Stimulated activated effector memory CD8-positive, alpha-beta T cell treated with anti-CD3 and anti-CD28 coated beads, Interleukin-12 subunit alpha, Interleukin-12 subunit beta, amount 100 ng/mL, for 72 hours (primary cell): Measurements from ENCODE around the gene SLC7A1.

Experiments used
- ATAC-seq: fragments of 150-1000 bp; cut with Tn5 transposase; 2 replicates; pipeline ENCODE4 v1.10.0; 2021
- DNase-seq, 2 donors: peaks; one replicate each; pipeline ENCODE4 v3.0.0; 2021 to 2022; ENCODE audit warnings: low spot score in 2 of 2
- H3K27ac Mint-ChIP-seq: one replicate; pipeline ENCODE4 v1.8.0; 2022; ENCODE audit warnings: mild to moderate bottlenecking, mixed read lengths
- H3K36me3 Mint-ChIP-seq: one replicate; pipeline ENCODE4 v1.8.0; 2022; ENCODE audit warnings: mild to moderate bottlenecking, mixed read lengths
- H3K4me1 Mint-ChIP-seq: one replicate; pipeline ENCODE4 v1.8.0; 2022; ENCODE audit warnings: mixed read lengths
- H3K4me3 Mint-ChIP-seq: one replicate; pipeline ENCODE4 v1.8.0; 2022; ENCODE audit warnings: mild to moderate bottlenecking, mixed read lengths
- H3K9me3 Mint-ChIP-seq: one replicate; pipeline ENCODE4 v1.8.0; 2022; ENCODE audit warnings: mixed read lengths

SLC7A1 gene

GRCh38 chr13:29594303-29594709 is 1.2 kb downstream of the SLC7A1 start:
- peak overlapping the region; percentile 96 for H3K27ac Mint-ChIP-seq
- H3K9me3 Mint-ChIP-seq = no peaks in the 10 kb centered on the region
- H3K4me3 Mint-ChIP-seq = peak overlapping the region; percentile 81
- H3K36me3 Mint-ChIP-seq = peaks cover 69% of the 10 kb centered on the region
- ATAC-seq = peak; percentile 61
- H3K4me1 Mint-ChIP-seq = peaks cover 60% of the 10 kb centered on the region
- DNase-seq = peak in 1 of 2 donors; percentile 82

DNA sequence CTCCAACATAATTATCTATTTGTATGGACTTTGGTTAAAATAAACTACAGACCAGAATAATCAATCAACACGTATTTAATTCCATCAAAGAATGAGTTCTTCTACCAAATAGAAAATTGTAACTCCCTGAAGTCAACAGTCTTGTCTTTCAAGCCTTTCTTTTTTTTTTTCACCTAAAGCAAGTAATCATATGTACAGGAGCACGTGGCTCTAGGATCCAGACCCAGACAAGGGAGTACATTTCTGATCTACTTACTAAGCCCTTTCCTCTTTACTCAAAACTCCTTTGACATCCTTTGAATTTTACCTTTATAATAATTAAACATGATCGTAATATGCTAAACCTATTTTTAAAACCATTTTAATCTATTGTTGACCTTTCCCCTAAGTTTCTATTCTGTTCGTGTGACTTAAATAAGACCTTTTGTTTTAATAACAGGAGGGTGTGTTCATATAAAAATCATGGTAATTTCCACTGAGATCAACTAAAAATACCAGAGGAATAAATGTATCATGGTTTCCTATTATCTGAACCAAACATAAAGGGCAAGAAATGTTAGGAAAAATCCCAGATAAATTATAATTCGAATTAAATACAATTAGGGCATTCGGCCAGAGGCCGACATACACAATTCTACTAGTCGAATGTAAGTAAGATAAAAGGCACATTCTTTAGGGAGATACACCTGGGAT is 1.7 kb downstream of the SLC7A1 start:
- H3K4me3 Mint-ChIP-seq = peak overlapping the region; percentile 81
- no peak for DNase-seq
- peak overlapping the region; percentile 96 for H3K27ac Mint-ChIP-seq
- peaks cover 65% of the 10 kb centered on the region for H3K4me1 Mint-ChIP-seq
- H3K36me3 Mint-ChIP-seq = peaks cover 71% of the 10 kb centered on the region
- H3K9me3 Mint-ChIP-seq = no peaks in the 10 kb centered on the region
- ATAC-seq = no peak

DNA sequence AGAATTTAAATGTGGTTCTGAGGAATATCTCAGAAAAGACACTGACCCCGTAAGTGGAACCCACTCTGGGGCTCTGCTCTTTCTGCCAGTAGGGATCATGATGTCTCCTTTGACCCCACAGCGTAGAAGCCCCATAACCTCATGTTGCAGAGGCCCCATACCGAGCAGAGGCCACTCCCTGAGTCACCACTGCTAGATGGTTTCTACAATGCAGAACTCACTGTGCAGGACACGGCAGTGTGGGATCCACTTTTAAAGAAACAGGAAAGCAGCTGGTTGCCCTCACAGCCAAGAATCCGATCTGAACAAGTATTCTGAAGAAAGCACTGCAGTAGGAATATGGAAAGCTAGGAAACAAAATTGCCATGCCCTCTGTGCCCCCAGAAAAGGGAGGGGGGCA is 4.2 kb downstream of the SLC7A1 start:
- H3K4me1 Mint-ChIP-seq = peaks cover 73% of the 10 kb centered on the region
- no peak for ATAC-seq
- DNase-seq = no peak
- no peak overlapping the region for H3K4me3 Mint-ChIP-seq
- H3K27ac Mint-ChIP-seq = peak overlapping the region; percentile 80
- no peaks in the 10 kb centered on the region for H3K9me3 Mint-ChIP-seq
- H3K36me3 Mint-ChIP-seq = peaks cover 91% of the 10 kb centered on the region

DNA sequence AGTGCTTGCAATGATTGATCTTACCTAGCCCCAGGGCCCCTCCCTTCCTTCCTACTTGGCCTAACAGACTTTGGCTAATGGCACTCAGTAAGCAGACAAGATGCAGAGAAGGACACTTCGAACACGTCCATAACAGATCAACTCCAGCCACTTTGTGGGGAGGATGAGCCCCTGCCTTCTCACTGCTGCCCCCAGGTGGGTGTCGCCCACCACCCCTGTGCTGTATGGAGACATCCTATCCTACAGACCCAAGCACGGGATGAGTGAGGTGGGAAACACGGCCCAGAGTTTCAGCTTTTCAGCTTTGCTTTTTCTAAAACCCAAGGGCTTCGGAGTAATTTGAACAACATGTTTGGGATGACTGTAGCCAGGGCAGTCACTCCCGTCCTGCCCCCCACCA is 5.5 kb downstream of the SLC7A1 start:
- Mint-ChIP-seq H3K27ac (peak overlapping the region; percentile 75), H3K4me3 (no peak overlapping the region), H3K4me1 (peaks cover 67% of the 10 kb centered on the region), H3K36me3 (peaks cover 81% of the 10 kb centered on the region), H3K9me3 (no peaks in the 10 kb centered on the region)
- DNase-seq (no peak), ATAC-seq (no peak)

- ATAC-seq (no peak), DNase-seq (no peak)
- Mint-ChIP-seq H3K36me3 (peaks cover 73% of the 10 kb centered on the region), H3K4me3 (no peak overlapping the region), H3K9me3 (no peaks in the 10 kb centered on the region), H3K27ac (no peak overlapping the region), H3K4me1 (peaks cover 64% of the 10 kb centered on the region)
These were observed 6.3 kb downstream of the SLC7A1 start for GRCh38 chr13:29589234-29589633.

DNA sequence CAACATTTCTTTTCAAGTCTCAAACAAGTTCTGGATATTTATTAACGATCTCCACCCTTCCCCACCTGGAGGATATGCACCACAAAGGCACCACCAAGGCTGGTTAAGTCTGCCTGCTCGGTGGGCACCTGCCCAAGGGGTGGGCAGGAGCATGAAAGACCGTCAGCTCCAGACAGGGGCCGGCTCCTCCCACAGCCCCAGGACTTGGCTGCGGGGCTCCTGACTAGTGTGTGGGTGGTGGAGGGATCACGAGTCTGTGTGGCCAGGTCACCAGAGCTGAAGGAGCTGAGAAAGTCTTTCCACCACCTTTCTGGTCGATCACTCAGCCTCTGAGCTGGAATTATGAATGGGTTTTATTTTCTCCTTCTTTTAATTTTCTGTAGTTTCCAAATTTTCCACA is 7.8 kb downstream of the SLC7A1 start:
- Mint-ChIP-seq H3K9me3 (no peaks in the 10 kb centered on the region), H3K4me1 (peaks cover 60% of the 10 kb centered on the region), H3K27ac (peak overlapping the region; percentile 37), H3K4me3 (no peak overlapping the region), H3K36me3 (peaks cover 58% of the 10 kb centered on the region)
- ATAC-seq (no peak), DNase-seq (no peak)

DNA sequence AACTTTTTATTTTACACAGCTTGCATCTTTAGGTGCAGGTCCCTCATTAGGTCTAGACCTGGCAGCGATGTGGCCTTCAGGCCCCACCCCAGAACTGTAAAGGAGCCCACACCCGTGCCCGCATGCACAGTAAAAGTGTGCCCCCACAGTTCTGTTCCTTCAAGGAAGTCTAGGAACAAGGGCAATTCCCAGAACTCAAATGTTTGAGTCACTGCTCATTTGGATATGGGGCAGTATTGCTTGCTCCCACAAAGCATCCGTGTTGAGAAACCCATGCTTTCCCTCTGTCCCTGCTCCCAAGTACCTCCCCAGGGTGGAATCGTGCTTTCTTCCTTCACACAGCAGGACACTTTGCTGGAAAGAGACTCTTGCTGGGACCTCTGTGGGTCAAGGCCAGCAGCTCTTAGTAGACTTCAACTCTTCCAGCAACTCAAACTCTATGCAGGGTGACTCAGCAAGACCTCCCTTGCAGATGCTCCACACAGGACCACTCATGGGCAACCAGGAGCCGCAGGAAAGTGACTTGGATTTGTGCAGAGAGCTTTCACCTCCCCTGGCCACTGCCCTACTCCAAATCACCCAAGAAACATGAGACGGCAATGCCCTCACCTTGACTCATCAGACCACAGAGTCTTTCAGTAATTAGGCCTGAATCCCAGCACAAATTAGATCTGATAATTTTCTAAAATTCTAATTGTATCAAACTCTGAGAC is 12.3 kb downstream of the SLC7A1 start:
- Mint-ChIP-seq H3K36me3 (peaks cover 34% of the 10 kb centered on the region), H3K27ac (peak overlapping the region; percentile 52), H3K4me1 (peaks cover 52% of the 10 kb centered on the region), H3K9me3 (no peaks in the 10 kb centered on the region), H3K4me3 (no peak overlapping the region)
- DNase-seq (no peak), ATAC-seq (peak; percentile 16)

GRCh38 chr13:29582171-29582570 is 13.3 kb downstream of the SLC7A1 start:
- H3K4me3 Mint-ChIP-seq = no peak overlapping the region
- H3K4me1 Mint-ChIP-seq = peaks cover 45% of the 10 kb centered on the region
- H3K9me3 Mint-ChIP-seq = no peaks in the 10 kb centered on the region
- DNase-seq = no peak
- no peak overlapping the region for H3K27ac Mint-ChIP-seq
- peaks cover 23% of the 10 kb centered on the region for H3K36me3 Mint-ChIP-seq
- ATAC-seq = no peak

DNA sequence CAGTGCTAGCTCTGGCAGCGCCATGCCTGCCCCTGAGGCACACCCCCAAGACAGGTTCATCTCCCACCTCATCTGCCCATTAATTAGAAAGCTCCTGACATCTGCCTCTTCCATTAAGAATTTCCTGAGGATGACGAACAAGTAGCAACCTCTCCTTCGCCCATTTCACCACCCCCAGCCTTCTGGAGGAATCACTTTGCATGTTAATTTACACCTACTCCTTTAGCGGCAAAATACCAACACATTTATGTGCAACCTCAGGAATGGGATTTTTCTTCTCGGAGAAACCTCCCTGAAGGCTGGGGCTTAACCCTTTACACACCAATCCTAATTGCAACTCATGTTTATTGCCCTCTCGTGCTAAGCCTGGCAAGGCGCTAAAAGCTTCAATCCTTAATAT is 13.8 kb downstream of the SLC7A1 start:
- no peak for DNase-seq
- Mint-ChIP-seq H3K4me1 (peaks cover 50% of the 10 kb centered on the region), H3K4me3 (no peak overlapping the region), H3K36me3 (peaks cover 18% of the 10 kb centered on the region), H3K27ac (no peak overlapping the region), H3K9me3 (no peaks in the 10 kb centered on the region)
- ATAC-seq = no peak

- Mint-ChIP-seq H3K27ac (no peak overlapping the region), H3K4me1 (peaks cover 55% of the 10 kb centered on the region), H3K9me3 (no peaks in the 10 kb centered on the region), H3K4me3 (no peak overlapping the region), H3K36me3 (peaks cover 29% of the 10 kb centered on the region)
- ATAC-seq (no peak), DNase-seq (no peak)
These were observed 16.4 kb downstream of the SLC7A1 start for GRCh38 chr13:29579094-29579493.

DNA sequence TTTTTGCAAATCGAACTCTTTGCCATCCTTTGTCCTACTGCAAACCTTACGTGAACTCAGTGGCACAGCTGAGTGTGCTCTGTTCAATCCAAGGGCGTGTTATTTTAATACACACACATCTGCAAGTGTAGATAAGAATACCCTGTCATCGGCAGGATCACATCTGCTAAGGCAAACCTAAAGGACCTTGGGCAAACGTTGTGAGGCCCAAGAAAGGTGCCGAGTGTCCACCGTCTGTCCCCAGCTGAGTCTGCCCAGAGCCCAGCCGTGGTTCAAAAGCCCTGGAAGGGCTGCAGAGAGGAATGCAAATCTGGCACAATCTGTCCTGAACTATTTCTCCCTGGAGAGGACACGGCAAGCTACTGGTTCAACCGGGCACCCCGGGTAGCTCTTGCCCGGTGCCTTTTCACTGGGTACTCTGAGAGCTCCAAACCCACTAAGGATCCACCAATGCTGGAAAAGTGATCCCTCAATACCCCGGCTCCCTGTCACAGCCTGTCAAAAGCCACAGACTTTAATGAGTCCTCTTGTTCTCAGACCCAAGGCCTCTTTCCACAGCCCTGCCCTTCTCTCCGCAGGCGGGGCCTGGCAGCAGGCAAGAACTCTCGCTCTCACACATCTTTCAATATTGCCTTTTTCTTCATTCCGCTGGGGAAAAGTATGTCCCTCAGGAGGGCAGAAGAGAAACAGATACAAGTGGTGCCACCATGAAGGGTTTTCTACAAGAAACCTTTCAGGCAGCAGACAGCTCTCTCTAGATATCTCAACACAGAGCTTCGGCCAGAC is 17.0 kb downstream of the SLC7A1 start:
- Mint-ChIP-seq H3K4me3 (no peak overlapping the region), H3K4me1 (peaks cover 52% of the 10 kb centered on the region), H3K9me3 (no peaks in the 10 kb centered on the region), H3K36me3 (peaks cover 29% of the 10 kb centered on the region), H3K27ac (no peak overlapping the region)
- ATAC-seq = no peak
- DNase-seq = no peak

GRCh38 chr13:29577136-29578051 is 18.1 kb downstream of the SLC7A1 start:
- ATAC-seq = no peak
- Mint-ChIP-seq H3K27ac (no peak overlapping the region), H3K4me3 (no peak overlapping the region), H3K36me3 (peaks cover 29% of the 10 kb centered on the region), H3K4me1 (peaks cover 43% of the 10 kb centered on the region), H3K9me3 (no peaks in the 10 kb centered on the region)
- no peak for DNase-seq

DNA sequence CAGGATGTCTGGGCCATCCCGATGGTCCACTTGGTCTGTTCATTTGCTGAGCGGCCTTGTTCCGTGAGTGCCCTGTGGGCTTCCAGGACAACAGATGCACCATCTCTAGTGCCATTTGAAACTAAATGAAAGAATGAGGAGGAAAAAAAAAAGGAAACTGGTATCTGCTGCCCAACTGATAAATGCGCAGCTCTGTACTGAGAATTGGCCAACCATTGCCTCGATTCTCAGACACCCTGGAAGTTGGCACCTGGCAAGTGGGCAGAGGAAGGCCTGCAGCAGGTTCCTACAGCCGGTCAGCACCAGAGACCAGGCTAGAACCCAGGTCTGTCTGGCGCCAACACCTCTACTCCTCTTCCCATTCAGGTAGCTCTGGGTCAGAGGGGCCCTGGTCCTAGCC is 18.9 kb downstream of the SLC7A1 start:
- peaks cover 43% of the 10 kb centered on the region for H3K4me1 Mint-ChIP-seq
- no peaks in the 10 kb centered on the region for H3K9me3 Mint-ChIP-seq
- ATAC-seq (no peak), DNase-seq (no peak)
- H3K27ac Mint-ChIP-seq = no peak overlapping the region
- H3K36me3 Mint-ChIP-seq = peaks cover 34% of the 10 kb centered on the region
- no peak overlapping the region for H3K4me3 Mint-ChIP-seq

DNA sequence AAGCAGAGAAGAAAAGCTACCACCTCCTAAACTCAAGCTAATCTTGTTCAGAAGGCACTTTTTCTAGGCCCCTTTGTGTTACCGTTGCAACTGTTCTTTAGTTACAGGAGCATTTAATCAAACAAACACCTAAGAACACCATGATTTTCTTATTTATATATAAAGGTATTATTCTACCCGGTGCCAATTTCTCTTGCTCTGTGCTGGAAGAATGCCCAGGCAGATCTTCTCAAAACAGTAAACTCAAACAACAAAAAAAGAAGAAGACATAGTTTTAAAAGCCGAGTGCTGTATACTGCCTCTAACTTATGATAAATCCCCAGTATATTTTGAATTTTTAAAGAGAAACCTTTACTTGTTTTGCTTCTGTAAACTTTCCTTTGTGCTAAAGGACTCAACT is 20.4 kb downstream of the SLC7A1 start:
- DNase-seq = no peak
- Mint-ChIP-seq H3K4me1 (peaks cover 34% of the 10 kb centered on the region), H3K27ac (no peak overlapping the region), H3K36me3 (peaks cover 42% of the 10 kb centered on the region), H3K4me3 (no peak overlapping the region), H3K9me3 (no peaks in the 10 kb centered on the region)
- no peak for ATAC-seq

GRCh38 chr13:29573190-29573589 is 22.3 kb downstream of the SLC7A1 start:
- no peak overlapping the region for H3K27ac Mint-ChIP-seq
- no peaks in the 10 kb centered on the region for H3K9me3 Mint-ChIP-seq
- no peak overlapping the region for H3K4me3 Mint-ChIP-seq
- peaks cover 30% of the 10 kb centered on the region for H3K36me3 Mint-ChIP-seq
- peaks cover 42% of the 10 kb centered on the region for H3K4me1 Mint-ChIP-seq
- ATAC-seq (no peak), DNase-seq (no peak)
